GM23338 (cell line): Measurements from ENCODE around the gene CNPY1. TPM values are rescaled to one million over a fixed set of nuclear protein-coding genes. Genes with fewer than 3 reads are reported as not detected.

Experiments
- ATAC-seq: fragments of 200-7000 bp; cut with Tn5 transposase; 3 replicates; pipeline ENCODE4 v1.9.1; 2020
- DNase-seq: peaks from one replicate; pipeline ENCODE4 v3.0.0-alpha.2; 2015; ENCODE audit warnings: low spot score
- H2AFZ ChIP-seq: fragments of 200-600 bp; sonication (generic); 2 replicates; pipeline ENCODE4 v1.8.0; 2016; ENCODE audit warnings: antibody characterized with exemption, mild to moderate bottlenecking, moderate library complexity
- H3F3A ChIP-seq: fragments of 200-600 bp; sonication (generic); replicated peaks from 2 replicates; pipeline ENCODE4 v1.8.0; 2017; ENCODE audit warnings: antibody characterized with exemption, mixed run types, low read depth
- H3K27ac ChIP-seq: fragments of 200-600 bp; sonication (generic); 2 replicates; pipeline ENCODE4 v1.6.1; 2016; ENCODE audit warnings: low read depth
- H3K27me3 ChIP-seq: fragments of 200-600 bp; sonication (generic); 2 replicates; pipeline ENCODE4 v1.8.0; 2016; ENCODE audit warnings: mild to moderate bottlenecking, mixed run types, moderate library complexity; ENCODE audit not compliant: insufficient read depth
- H3K36me3 ChIP-seq: fragments of 200-600 bp; sonication (generic); 2 replicates; pipeline ENCODE4 v1.8.0; 2016; ENCODE audit warnings: mild to moderate bottlenecking; ENCODE audit not compliant: insufficient read depth
- H3K4me1 ChIP-seq: fragments of 200-600 bp; sonication (generic); 2 replicates; pipeline ENCODE4 v1.8.0; 2016; ENCODE audit warnings: mild to moderate bottlenecking, moderate library complexity; ENCODE audit not compliant: insufficient read depth
- H3K4me2 ChIP-seq: fragments of 200-600 bp; sonication (generic); 2 replicates; pipeline ENCODE4 v1.7.1; 2017; ENCODE audit warnings: mixed run types
- H3K4me3 ChIP-seq: fragments of 200-600 bp; sonication (generic); 2 replicates; pipeline ENCODE4 v1.6.1; 2016; ENCODE audit warnings: mixed run types
- H3K79me2 ChIP-seq: fragments of 200-600 bp; sonication (generic); replicated peaks from 2 replicates; pipeline ENCODE4 v1.8.0; 2017; ENCODE audit warnings: mild to moderate bottlenecking; ENCODE audit not compliant: insufficient read depth
- H3K9me2 ChIP-seq: fragments of 200-600 bp; sonication (generic); 2 replicates; pipeline ENCODE4 v1.8.0; 2017; ENCODE audit not compliant: insufficient read depth
- H4K20me1 ChIP-seq: fragments of 200-600 bp; sonication (generic); replicated peaks from 2 replicates; pipeline ENCODE4 v1.8.0; 2017; ENCODE audit warnings: mild to moderate bottlenecking; ENCODE audit not compliant: insufficient read depth
- H3K27ac Mint-ChIP-seq: 2 replicates; pipeline ENCODE4 v1.8.0; 2020; ENCODE audit warnings: inconsistent platforms, mild to moderate bottlenecking, moderate library complexity, mixed read lengths
- H3K27me3 Mint-ChIP-seq: 3 replicates; pipeline ENCODE4 v1.8.0; 2022; ENCODE audit warnings: low read depth, mild to moderate bottlenecking, moderate library complexity, mixed read lengths, inconsistent platforms; ENCODE audit not compliant: insufficient read depth, poor library complexity
- H3K36me3 Mint-ChIP-seq: 3 replicates; pipeline ENCODE4 v1.8.0; 2021; ENCODE audit warnings: low read depth, mild to moderate bottlenecking, inconsistent platforms, moderate library complexity, mixed read lengths
- H3K4me1 Mint-ChIP-seq: 3 replicates; pipeline ENCODE4 v1.8.0; 2020; ENCODE audit warnings: mild to moderate bottlenecking, inconsistent platforms, mixed read lengths
- H3K4me3 Mint-ChIP-seq: 3 replicates; pipeline ENCODE4 v1.8.0; 2021; ENCODE audit warnings: moderate library complexity, mild to moderate bottlenecking, inconsistent platforms, mixed read lengths
- H3K9me3 Mint-ChIP-seq: 3 replicates; pipeline ENCODE4 v1.8.0; 2020; ENCODE audit warnings: moderate library complexity, mild to moderate bottlenecking, inconsistent platforms, mixed read lengths
- CREB1 ChIP-seq: fragments of 250-450 bp; sonication (Bioruptor Pico); IDR thresholded peaks from 2 replicates; pipeline ENCODE4 v1.5.0; 2020; ENCODE audit warnings: low read depth, mild to moderate bottlenecking, moderate library complexity
- EZH2 ChIP-seq: fragments of 200-600 bp; sonication (generic); IDR thresholded peaks from one replicate; pipeline ENCODE4 v1.8.0; 2017; ENCODE audit warnings: antibody characterized with exemption, mild to moderate bottlenecking, low read depth; ENCODE audit not compliant: unreplicated experiment
- EZH2phosphoT487 ChIP-seq: fragments of 200-600 bp; sonication (generic); IDR thresholded peaks from one replicate; pipeline ENCODE4 v1.8.1; 2018; ENCODE audit warnings: antibody characterized with exemption; ENCODE audit not compliant: unreplicated experiment
- JUNB ChIP-seq: IDR thresholded peaks from one replicate; pipeline ENCODE4 v1.6.1; 2016; ENCODE audit warnings: antibody characterized with exemption; ENCODE audit not compliant: unreplicated experiment
- NANOG ChIP-seq: IDR thresholded peaks from 2 replicates; pipeline ENCODE4 v1.6.1; 2016; ENCODE audit warnings: antibody characterized with exemption, borderline replicate concordance
- POLR2AphosphoS5 ChIP-seq: IDR thresholded peaks from 2 replicates; pipeline ENCODE4 v1.6.1; 2016; ENCODE audit warnings: antibody characterized with exemption, low read depth
- STAT1 ChIP-seq: IDR thresholded peaks from one replicate; pipeline ENCODE4 v1.6.1; 2016; ENCODE audit warnings: antibody characterized with exemption; ENCODE audit not compliant: unreplicated experiment
- ZNF114 ChIP-seq: fragments of 250-450 bp; sonication (Bioruptor Pico); IDR thresholded peaks from 2 replicates; pipeline ENCODE4 v1.5.0; 2020; ENCODE audit warnings: mild to moderate bottlenecking, moderate library complexity
- ZNF331 ChIP-seq: fragments of 250-450 bp; sonication (Bioruptor Pico); IDR thresholded peaks from 2 replicates; pipeline ENCODE4 v1.5.0; 2020; ENCODE audit warnings: low read depth, mild to moderate bottlenecking, moderate library complexity
- polyA plus RNA-seq: library from polyadenylated mRNA; unstranded; fragments of >200 nt; fragmentation: Nextera tagmentation; extraction: Ambion mirVana; gene quantifications from 2 replicates; pipeline ENCODE4 v1.2.1, GENCODE V29; 2016
- total RNA-seq: library from RNA; depleted of rRNA; stranded (reverse); fragments of >200 nt; shearing (Covaris generic); gene quantifications from 2 replicates; pipeline ENCODE4 v1.2.3, GENCODE V29; 2014
- TF ChIP-seq, protein P1 (sequence below): fragments of 250-450 bp; sonication (Bioruptor Pico); IDR thresholded peaks from 2 replicates; pipeline ENCODE4 v1.5.0; 2020; ENCODE audit warnings: mild to moderate bottlenecking, moderate library complexity
- TF ChIP-seq, protein P2 (sequence below): IDR thresholded peaks from 2 replicates; pipeline ENCODE4 v1.6.1; 2016; ENCODE audit warnings: antibody characterized with exemption
- TF ChIP-seq, protein P3 (sequence below), 2 experiments: fragments of 200-600 bp in 1 of 2; sonication (generic) in 1 of 2; conservative IDR thresholded peaks; 2 replicates each; pipeline versions ENCODE4 v1.5.1 to v1.6.1; 2016 to 2017; ENCODE audit warnings: antibody characterized with exemption in 2 of 2, low read depth in 2 of 2, mild to moderate bottlenecking in 2 of 2, moderate library complexity in 1 of 2

CNPY1 gene
- total and polyA plus RNA-seq, 2 experiments from 2014 or later: not detected

DNA sequence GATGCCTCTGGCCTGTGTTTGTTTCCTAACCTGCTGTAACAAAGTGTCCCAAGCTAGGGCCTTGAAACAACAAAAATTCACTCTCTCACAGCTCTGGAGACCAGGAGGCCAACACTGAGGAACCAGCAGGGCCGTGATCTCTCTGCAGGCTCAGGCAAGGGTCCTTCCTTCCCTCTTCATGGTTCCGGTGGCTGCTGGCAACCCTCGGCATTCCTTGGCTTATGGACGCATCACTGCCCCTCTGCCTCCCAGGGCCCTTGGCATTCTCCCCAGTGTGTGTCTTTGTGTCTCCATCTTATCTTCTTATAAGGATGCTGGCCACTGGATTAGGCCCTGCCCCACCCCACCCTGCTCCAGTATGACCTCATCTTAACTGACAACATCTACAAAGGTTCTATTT is 17.0 kb downstream of the CNPY1 start:
- Histone ChIP-seq H3K36me3 (no peaks in the 10 kb centered on the region), H4K20me1 (peaks cover 3% of the 10 kb centered on the region; the same call in 1 of the 2 replicates), H3K9me2 (no peaks in the 10 kb centered on the region), H3K79me2 (no peaks in the 10 kb centered on the region), H2AFZ (no peak overlapping the region), H3K27me3 (peaks cover 48% of the 10 kb centered on the region), H3K4me1 (peaks cover 6% of the 10 kb centered on the region; the same call in 1 of the 2 replicates), H3K4me2 (no peak overlapping the region), H3K4me3 (no peak overlapping the region), H3F3A (no peaks in the 10 kb centered on the region), H3K27ac (no peak overlapping the region)
- H3K4me3 Mint-ChIP-seq: no peak overlapping the region
- no peak overlapping the region for H3K27ac Mint-ChIP-seq
- H3K27me3 Mint-ChIP-seq: peaks cover 68% of the 10 kb centered on the region
- DNase-seq: no peak
- peaks cover 14% of the 10 kb centered on the region for H3K9me3 Mint-ChIP-seq
- H3K4me1 Mint-ChIP-seq: peaks cover 13% of the 10 kb centered on the region
- ATAC-seq: no peak
- TF ChIP-seq, protein P1, sequence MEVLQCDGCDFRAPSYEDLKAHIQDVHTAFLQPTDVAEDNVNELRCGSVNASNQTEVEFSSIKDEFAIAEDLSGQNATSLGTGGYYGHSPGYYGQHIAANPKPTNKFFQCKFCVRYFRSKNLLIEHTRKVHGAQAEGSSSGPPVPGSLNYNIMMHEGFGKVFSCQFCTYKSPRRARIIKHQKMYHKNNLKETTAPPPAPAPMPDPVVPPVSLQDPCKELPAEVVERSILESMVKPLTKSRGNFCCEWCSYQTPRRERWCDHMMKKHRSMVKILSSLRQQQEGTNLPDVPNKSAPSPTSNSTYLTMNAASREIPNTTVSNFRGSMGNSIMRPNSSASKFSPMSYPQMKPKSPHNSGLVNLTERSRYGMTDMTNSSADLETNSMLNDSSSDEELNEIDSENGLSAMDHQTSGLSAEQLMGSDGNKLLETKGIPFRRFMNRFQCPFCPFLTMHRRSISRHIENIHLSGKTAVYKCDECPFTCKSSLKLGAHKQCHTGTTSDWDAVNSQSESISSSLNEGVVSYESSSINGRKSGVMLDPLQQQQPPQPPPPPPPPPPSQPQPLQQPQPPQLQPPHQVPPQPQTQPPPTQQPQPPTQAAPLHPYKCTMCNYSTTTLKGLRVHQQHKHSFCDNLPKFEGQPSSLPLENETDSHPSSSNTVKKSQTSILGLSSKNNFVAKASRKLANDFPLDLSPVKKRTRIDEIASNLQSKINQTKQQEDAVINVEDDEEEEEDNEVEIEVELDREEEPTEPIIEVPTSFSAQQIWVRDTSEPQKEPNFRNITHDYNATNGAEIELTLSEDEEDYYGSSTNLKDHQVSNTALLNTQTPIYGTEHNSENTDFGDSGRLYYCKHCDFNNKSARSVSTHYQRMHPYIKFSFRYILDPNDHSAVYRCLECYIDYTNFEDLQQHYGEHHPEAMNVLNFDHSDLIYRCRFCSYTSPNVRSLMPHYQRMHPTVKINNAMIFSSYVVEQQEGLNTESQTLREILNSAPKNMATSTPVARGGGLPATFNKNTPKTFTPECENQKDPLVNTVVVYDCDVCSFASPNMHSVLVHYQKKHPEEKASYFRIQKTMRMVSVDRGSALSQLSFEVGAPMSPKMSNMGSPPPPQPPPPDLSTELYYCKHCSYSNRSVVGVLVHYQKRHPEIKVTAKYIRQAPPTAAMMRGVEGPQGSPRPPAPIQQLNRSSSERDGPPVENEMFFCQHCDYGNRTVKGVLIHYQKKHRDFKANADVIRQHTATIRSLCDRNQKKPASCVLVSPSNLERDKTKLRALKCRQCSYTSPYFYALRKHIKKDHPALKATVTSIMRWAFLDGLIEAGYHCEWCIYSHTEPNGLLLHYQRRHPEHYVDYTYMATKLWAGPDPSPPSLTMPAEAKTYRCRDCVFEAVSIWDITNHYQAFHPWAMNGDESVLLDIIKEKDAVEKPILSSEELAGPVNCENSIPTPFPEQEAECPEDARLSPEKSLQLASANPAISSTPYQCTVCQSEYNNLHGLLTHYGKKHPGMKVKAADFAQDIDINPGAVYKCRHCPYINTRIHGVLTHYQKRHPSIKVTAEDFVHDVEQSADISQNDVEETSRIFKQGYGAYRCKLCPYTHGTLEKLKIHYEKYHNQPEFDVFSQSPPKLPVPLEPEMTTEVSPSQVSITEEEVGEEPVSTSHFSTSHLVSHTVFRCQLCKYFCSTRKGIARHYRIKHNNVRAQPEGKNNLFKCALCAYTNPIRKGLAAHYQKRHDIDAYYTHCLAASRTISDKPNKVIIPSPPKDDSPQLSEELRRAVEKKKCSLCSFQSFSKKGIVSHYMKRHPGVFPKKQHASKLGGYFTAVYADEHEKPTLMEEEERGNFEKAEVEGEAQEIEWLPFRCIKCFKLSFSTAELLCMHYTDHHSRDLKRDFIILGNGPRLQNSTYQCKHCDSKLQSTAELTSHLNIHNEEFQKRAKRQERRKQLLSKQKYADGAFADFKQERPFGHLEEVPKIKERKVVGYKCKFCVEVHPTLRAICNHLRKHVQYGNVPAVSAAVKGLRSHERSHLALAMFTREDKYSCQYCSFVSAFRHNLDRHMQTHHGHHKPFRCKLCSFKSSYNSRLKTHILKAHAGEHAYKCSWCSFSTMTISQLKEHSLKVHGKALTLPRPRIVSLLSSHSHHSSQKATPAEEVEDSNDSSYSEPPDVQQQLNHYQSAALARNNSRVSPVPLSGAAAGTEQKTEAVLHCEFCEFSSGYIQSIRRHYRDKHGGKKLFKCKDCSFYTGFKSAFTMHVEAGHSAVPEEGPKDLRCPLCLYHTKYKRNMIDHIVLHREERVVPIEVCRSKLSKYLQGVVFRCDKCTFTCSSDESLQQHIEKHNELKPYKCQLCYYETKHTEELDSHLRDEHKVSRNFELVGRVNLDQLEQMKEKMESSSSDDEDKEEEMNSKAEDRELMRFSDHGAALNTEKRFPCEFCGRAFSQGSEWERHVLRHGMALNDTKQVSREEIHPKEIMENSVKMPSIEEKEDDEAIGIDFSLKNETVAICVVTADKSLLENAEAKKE (CRISPR knock-in tag): no peak
- TF ChIP-seq STAT1 (no peak), EZH2phosphoT487 (no peak), NANOG (no peak), EZH2 (no peak), JUNB (no peak), POLR2AphosphoS5 (no peak), CREB1 (CRISPR knock-in tag) (no peak), ZNF114 (CRISPR knock-in tag) (no peak), ZNF331 (CRISPR knock-in tag) (no peak)
- TF ChIP-seq, protein P2, sequence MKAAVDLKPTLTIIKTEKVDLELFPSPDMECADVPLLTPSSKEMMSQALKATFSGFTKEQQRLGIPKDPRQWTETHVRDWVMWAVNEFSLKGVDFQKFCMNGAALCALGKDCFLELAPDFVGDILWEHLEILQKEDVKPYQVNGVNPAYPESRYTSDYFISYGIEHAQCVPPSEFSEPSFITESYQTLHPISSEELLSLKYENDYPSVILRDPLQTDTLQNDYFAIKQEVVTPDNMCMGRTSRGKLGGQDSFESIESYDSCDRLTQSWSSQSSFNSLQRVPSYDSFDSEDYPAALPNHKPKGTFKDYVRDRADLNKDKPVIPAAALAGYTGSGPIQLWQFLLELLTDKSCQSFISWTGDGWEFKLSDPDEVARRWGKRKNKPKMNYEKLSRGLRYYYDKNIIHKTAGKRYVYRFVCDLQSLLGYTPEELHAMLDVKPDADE: no peak
- TF ChIP-seq, protein P3, sequence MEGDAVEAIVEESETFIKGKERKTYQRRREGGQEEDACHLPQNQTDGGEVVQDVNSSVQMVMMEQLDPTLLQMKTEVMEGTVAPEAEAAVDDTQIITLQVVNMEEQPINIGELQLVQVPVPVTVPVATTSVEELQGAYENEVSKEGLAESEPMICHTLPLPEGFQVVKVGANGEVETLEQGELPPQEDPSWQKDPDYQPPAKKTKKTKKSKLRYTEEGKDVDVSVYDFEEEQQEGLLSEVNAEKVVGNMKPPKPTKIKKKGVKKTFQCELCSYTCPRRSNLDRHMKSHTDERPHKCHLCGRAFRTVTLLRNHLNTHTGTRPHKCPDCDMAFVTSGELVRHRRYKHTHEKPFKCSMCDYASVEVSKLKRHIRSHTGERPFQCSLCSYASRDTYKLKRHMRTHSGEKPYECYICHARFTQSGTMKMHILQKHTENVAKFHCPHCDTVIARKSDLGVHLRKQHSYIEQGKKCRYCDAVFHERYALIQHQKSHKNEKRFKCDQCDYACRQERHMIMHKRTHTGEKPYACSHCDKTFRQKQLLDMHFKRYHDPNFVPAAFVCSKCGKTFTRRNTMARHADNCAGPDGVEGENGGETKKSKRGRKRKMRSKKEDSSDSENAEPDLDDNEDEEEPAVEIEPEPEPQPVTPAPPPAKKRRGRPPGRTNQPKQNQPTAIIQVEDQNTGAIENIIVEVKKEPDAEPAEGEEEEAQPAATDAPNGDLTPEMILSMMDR (conservative IDR thresholded peaks at IDR 0.05; ENCODE audit: low read depth in 2 of 2): no peak
- H3K36me3 Mint-ChIP-seq: no peaks in the 10 kb centered on the region
